Epithelial cell of proximal tubule (primary cell): ENCODE data around the gene PLPPR1. TPM values are rescaled to one million over a fixed set of nuclear protein-coding genes. Genes with fewer than 3 reads are reported as not detected.
"Not testable (repeated sequence)": the region's sequence is repeated elsewhere in the genome, so short reads cannot be mapped to it uniquely, and the experiment has no call there.

Experiments used
- DNase-seq: peaks from one replicate; pipeline ENCODE4 v3.0.0-alpha.2; 2011; ENCODE audit warnings: low read depth
- H3K4me3 ChIP-seq: 2 replicates; pipeline ENCODE4 v1.5.1; 2011; ENCODE audit warnings: low read depth, mild to moderate bottlenecking, low read length
- total RNA-seq: library from RNA; depleted of rRNA; stranded (reverse); fragments of >200 nt; gene quantifications from 2 replicates; pipeline ENCODE4 v1.2.3, GENCODE V29; 2015
- TF ChIP-seq, protein P1 (sequence below): conservative IDR thresholded peaks from 2 replicates; pipeline ENCODE4 v1.5.1; 2012; ENCODE audit warnings: low read depth, mild to moderate bottlenecking, low read length

PLPPR1 gene
- total RNA-seq, 1 donor from 2014 or later = not detected

DNA sequence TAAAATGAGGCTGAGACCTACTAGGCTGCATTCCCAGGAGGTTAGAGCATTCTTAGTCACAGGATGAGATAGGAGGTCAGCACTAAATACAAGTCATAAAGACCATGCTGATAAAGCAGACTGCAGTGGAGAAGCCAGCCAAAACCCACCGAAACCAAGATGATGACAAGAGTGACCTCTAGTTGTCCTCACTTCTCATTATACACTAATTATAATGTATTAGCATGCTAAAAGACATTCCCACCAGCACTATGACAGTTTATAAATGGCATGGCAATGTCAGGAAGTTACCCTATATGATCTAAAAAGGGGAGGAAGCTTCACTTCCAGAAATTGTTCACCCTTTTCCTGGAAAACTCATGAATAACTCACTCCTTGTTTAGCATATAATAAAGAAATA lies 88.6 kb downstream of the PLPPR1 start:
- no peak overlapping the region for H3K4me3 ChIP-seq
- no peak for DNase-seq
- TF ChIP-seq, protein P1, sequence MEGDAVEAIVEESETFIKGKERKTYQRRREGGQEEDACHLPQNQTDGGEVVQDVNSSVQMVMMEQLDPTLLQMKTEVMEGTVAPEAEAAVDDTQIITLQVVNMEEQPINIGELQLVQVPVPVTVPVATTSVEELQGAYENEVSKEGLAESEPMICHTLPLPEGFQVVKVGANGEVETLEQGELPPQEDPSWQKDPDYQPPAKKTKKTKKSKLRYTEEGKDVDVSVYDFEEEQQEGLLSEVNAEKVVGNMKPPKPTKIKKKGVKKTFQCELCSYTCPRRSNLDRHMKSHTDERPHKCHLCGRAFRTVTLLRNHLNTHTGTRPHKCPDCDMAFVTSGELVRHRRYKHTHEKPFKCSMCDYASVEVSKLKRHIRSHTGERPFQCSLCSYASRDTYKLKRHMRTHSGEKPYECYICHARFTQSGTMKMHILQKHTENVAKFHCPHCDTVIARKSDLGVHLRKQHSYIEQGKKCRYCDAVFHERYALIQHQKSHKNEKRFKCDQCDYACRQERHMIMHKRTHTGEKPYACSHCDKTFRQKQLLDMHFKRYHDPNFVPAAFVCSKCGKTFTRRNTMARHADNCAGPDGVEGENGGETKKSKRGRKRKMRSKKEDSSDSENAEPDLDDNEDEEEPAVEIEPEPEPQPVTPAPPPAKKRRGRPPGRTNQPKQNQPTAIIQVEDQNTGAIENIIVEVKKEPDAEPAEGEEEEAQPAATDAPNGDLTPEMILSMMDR = no peak

DNA sequence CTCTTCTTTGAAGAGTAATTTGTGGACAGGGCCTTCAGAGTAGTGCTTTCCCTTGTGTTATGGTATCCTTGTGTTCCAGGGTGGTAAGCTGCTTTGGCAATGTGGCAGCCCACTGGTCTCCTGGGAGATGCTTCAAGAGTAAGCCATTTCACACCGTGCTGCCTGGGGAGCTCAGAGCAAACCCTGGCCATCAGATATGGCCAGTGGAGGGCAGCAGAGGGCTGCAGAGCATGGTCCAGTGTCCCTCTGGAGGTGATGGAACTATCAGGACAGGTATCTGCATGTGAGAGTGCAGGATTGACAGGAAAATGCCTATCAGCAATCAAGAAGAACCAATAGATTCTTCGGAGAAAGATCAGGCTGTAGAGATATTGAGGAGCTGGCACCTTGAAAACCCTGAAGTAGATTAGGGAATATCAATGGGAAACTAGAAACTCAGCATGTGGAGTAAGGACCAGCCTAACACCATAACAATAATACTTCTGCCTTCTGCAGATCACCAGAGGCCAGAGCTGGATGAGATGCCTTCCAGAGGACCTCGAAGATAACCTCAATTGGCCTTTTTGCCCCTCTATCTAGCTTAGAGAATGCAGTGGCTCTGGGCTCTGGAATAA lies 90.8 kb downstream of the PLPPR1 start:
- peak; percentile 3 for DNase-seq
- no peak overlapping the region for H3K4me3 ChIP-seq

DNA sequence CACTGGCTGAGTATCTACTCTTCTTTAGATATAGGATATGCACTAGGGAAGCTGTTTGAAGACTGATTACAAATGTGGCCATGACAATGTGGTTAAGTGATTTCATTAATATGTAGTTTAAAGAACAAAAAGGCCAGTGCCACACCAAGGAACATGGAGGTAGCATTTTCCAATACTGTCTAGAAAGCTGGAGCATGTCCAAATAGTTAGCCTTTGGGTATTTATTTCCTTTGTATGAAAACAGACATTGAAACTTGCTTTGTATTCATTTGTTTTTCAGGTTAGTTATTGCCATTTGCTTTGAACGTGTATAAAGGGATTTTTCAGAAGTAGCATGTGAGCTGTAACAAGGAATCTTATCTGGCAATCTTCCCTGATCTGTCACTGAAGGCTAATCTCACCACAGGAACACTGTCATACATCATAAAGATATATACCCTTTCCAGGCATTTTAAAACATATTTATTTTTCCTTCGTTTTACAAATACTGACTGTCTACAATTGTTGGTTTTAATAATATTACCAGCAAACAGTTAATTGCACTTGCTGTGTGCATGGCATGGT lies 93.4 kb downstream of the PLPPR1 start:
- H3K4me3 ChIP-seq = no peak overlapping the region
- TF ChIP-seq, protein P1 = no peak
- DNase-seq = no peak

More for the DNA sequence above, 90.8 kb downstream of the PLPPR1 start:
- TF ChIP-seq, protein P1 = peak; percentile 97

DNA sequence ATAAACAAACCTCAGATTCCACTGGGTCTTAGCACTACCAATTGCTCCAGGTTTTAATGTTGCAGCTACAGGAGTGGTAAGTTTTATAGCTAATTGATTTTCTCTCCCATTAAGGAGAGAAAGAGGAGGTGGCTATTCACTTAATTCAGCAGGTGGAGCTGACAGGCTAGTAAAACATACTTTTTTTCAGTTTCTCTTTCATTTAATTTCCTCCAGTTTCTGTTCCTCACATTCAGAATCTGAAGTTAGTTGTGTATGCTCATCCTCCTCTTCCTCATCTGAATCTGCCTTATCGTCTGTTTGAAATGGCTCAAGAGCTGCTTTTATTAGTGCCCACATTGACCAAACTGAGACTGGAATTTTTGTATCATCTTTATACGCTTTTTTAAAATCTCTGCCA lies 98.0 kb downstream of the PLPPR1 start:
- TF ChIP-seq, protein P1 = no peak

DNA sequence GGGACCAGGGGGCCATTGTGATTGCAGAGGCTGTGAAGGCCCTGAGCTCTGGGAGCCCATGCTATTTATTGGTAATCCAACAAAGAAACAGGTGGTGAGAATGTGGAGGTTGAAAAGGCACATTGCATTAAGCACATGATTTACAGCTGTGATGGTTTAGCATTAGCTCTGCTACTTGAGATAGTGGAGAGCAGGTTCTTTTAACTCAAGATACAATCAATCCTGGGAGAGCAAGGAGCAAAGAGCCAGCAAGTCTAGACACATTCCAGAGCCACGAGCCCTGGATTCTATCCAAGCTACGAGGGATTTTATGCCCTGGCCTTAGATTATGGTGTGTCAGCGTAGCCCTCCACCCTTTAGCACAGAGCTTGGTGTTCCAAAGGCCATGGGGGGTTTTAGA lies 98.8 kb downstream of the PLPPR1 start:
- not testable (repeated sequence) for DNase-seq, H3K4me3 ChIP-seq

More for the DNA sequence above, 98.0 kb downstream of the PLPPR1 start:
- no peak overlapping the region for H3K4me3 ChIP-seq
- no peak for DNase-seq

DNA sequence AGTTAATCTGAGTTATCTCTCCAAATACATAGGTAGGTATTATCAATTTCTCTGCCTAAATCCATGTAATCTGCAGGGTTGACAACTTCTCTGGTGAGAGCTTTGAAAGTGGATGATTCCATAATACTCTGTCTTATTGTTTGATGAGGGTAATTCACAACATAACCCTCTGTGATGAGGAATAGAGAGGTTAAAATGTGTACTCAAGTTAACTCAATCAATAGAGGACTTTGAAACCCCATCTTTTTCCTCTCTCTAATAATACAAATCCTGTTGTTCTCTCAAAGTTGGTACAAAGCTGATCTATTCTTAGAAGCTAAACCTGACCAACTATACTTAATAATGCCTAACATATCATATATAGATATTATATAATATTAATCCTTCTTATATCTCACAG lies 100.1 kb downstream of the PLPPR1 start:
- H3K4me3 ChIP-seq = no peak overlapping the region
- no peak for DNase-seq
- TF ChIP-seq, protein P1 = no peak

DNA sequence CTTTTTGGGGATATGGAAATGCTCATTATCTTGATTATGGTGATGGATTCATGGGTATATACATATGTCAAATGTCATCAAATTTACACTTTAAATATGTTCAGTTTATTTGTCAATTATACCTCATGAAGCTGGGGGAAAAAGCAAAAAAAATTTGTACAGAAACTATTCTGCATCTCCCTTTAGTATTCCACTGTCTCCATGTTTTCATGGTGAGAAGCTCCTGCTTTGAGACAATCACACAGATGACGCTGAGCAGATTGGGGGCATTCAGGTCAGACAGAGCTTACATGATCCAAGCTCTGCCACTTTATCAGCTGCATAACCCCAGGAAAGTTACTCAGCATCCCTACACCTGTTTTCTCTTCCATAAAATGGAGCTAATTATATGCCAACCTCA lies 101.5 kb downstream of the PLPPR1 start:
- no peak for DNase-seq
- H3K4me3 ChIP-seq = no peak overlapping the region
- TF ChIP-seq, protein P1 = no peak
